Heart right ventricle (tissue), 16 donors: ENCODE data around the gene TMEM132A. TPM values are rescaled to one million over a fixed set of nuclear protein-coding genes. Genes with fewer than 3 reads are reported as not detected.

ENCODE experiments used
- ATAC-seq, 8 donors: fragments of 200-7000 bp; cut with Tn5 transposase; one replicate each; pipeline ENCODE4 v1.9.1; 2020; ENCODE audit warnings: mild to moderate bottlenecking in 8 of 8, moderate library complexity in 8 of 8, moderate number of reproducible peaks in 1 of 8
- DNase-seq, 2 donors: peaks; one replicate each; pipeline ENCODE4 v3.0.0-alpha.2; 2020
- H3K27ac ChIP-seq, 10 donors: fragments of 200-600 bp; sonication (generic) in 2 of 10; one replicate each; pipeline versions ENCODE4 v1.5.0 to v1.8.0; 2020 to 2022; ENCODE audit warnings: mild to moderate bottlenecking in 3 of 10
- H3K27me3 ChIP-seq, 7 donors: fragments of 200-600 bp; one replicate each; pipeline ENCODE4 v1.8.0; 2021 to 2022; ENCODE audit warnings: mild to moderate bottlenecking in 2 of 7
- H3K36me3 ChIP-seq, 9 donors: fragments of 200-600 bp; sonication (generic) in 1 of 9; one replicate each; pipeline versions ENCODE4 v1.5.0 to v1.8.0; 2020 to 2022; ENCODE audit warnings: mild to moderate bottlenecking in 2 of 9
- H3K4me1 ChIP-seq, 9 donors: fragments of 200-600 bp; sonication (generic) in 1 of 9; one replicate each; pipeline versions ENCODE4 v1.5.0 to v1.8.0; 2020 to 2022; ENCODE audit warnings: mild to moderate bottlenecking in 4 of 9
- H3K4me3 ChIP-seq, 10 donors: fragments of 200-600 bp; sonication (generic) in 2 of 10; one replicate each; pipeline versions ENCODE4 v1.5.0 to v1.8.0; 2020 to 2022; ENCODE audit warnings: mild to moderate bottlenecking in 7 of 10, moderate library complexity in 2 of 10
- H3K9me3 ChIP-seq, 11 donors: fragments of 200-600 bp in 10 of 11; sonication (generic) in 2 of 11; one replicate each; pipeline versions ENCODE4 v1.5.0 to v1.8.0; 2013 to 2022; ENCODE audit warnings: mild to moderate bottlenecking in 2 of 11, control low read depth in 1 of 11, moderate library complexity in 1 of 11
- WGBS, 2 donors: extraction: QIAGEN DNeasy Blood & Tissue Kit; methylation state at CpG; one replicate each; pipeline ENCODE4 v1.1.7; 2013; ENCODE audit warnings: inconsistent platforms in 1 of 2; 5-methylcytosine and 5-hydroxymethylcytosine counted together
- intact Hi-C, 10 donors: fragments of 100-400 bp; cut with DNase I; formaldehyde crosslinking; loops; one replicate each; pipeline versions ENCODE4 v1.11.1 to v1.14.2; 2022
- polyA plus RNA-seq, 2 donors: library from polyadenylated mRNA; stranded (reverse); fragments of 200-250 nt; gene quantifications; one replicate each; pipeline ENCODE4 v1.2.3, GENCODE V29; 2013
- total RNA-seq, 10 donors: library from RNA; stranded (reverse); fragmentation: NEBNext Ultra II Directional in 3 of 10; extraction: Animal tissue kit (Norgen Biotek cat#: 25700) in 3 of 10; gene quantifications; one replicate each; pipeline versions ENCODE4 v1.2.1 to v1.2.4, GENCODE V29; 2021 to 2023
- TF ChIP-seq, protein P1 (sequence below), 9 donors: fragments of 200-600 bp; sonication (generic) in 2 of 9; IDR thresholded peaks; one replicate each; pipeline versions ENCODE4 v1.5.0 to v1.8.0; 2021 to 2022; ENCODE audit warnings: antibody characterized with exemption in 9 of 9, mild to moderate bottlenecking in 5 of 9, moderate library complexity in 1 of 9
- donor health status: Arrhythmogenic right ventricular cardiomyopathy.
- donor health status: ischemic (EF 13 %, LVEDD 7.1; RV severe dilation, severe dysfunction).
- donor health status: healthy with polysubstance abuse.
- donor health status: DM: no; HTN: yes; CAD: no.
- donor health status: DM: no; HTN: no; CAD: no.
- donor health status: ischemic (EF 25% LVEDD 6.9; RV normal size, moderate dysfunction).
- donor health status: ischemic (EF 25% LVEDD 5.7; RV mildly dilated, moderate dysfunction).
- donor health status: healthy.
- donor health status: DM: yes; HTN: yes; CAD: no.
- donor health status: Ischemic cardiomyopathy.
- donor health status: ischemic (EF 35%, LVEDD 5.7; RV mildly dilated, moderate dysfunction).
- donor health status: nonischemic (EF 11% LVEDD 7.7; RV severe dilation, severe dysfunction).
- donor health status: DM: yes; HTN: yes; CAD: no.
- donor health status: PGD.
- donor health status: ischemic (EF 29% LVEDD 5.4; RV normal size, mild dysfunction).
- donor health status: nonischemic (EF 23%, LVEDD 6.1; RV moderate dilation, normal function).

The TMEM132A gene
- total and polyA plus RNA-seq, 12 donors: 3.7 to 16.4 (median 7.4) TPM

DNA sequence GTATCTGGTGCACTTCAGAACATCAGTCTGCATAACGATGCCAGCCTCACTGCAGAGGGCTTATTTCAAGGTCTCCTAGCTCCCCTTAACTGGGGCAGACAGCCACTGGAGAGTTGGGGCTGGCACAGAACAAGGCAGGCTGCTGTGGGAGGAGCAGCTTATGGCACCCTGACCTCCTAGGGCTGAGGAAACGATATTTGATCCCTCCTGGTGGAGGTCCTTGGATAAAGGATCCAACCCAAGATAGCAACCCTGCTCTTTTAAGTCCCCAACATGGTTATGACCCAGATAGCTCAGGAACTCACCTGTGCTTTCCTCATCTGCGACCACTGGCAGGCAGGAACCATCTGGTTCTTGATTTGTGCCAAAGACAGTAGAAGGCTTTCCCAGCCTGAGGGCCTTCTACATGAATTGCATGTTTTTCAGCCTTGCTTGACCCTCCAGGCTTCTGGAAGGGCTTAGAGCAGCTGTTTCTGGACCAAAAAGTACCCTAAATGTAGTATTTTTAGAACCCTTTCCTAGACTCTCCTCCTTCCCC lies 7.5 kb upstream of the TMEM132A start:
- Histone ChIP-seq H3K27me3 (no peaks in the 10 kb centered on the region), H3K4me3 (no peak overlapping the region), H3K36me3 (peaks cover 0 to 32% (median 21%) of the 10 kb centered on the region in 9 donors), H3K4me1 (peaks cover 11 to 75% (median 68%) of the 10 kb centered on the region in 9 donors), H3K9me3 (no peaks in the 10 kb centered on the region), H3K27ac (no peak overlapping the region)
- TF ChIP-seq, protein P1, sequence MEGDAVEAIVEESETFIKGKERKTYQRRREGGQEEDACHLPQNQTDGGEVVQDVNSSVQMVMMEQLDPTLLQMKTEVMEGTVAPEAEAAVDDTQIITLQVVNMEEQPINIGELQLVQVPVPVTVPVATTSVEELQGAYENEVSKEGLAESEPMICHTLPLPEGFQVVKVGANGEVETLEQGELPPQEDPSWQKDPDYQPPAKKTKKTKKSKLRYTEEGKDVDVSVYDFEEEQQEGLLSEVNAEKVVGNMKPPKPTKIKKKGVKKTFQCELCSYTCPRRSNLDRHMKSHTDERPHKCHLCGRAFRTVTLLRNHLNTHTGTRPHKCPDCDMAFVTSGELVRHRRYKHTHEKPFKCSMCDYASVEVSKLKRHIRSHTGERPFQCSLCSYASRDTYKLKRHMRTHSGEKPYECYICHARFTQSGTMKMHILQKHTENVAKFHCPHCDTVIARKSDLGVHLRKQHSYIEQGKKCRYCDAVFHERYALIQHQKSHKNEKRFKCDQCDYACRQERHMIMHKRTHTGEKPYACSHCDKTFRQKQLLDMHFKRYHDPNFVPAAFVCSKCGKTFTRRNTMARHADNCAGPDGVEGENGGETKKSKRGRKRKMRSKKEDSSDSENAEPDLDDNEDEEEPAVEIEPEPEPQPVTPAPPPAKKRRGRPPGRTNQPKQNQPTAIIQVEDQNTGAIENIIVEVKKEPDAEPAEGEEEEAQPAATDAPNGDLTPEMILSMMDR (IDR thresholded peaks at IDR 0.05): no peak
- 53 to 64% methylated on average over 3 of the region's 3 CpGs for WGBS, 2 donors
- intact Hi-C loops: loop anchor here in 4 of 10 donors (5.0 to 10.0 kb wide), 4 partner anchors 36 to 218 kb away; partner anchors contain the start of gene SLC15A3 (in 2 of the 4)
- ATAC-seq (no peak), DNase-seq (no peak)

- ATAC-seq (no peak), DNase-seq (no peak)
- H3K36me3 ChIP-seq: peaks cover 0 to 37% (median 26%) of the 10 kb centered on the region in 9 donors
- H3K27me3 ChIP-seq: no peaks in the 10 kb centered on the region
- intact Hi-C loops: loop anchor here in 4 of 10 donors (5.0 to 10.0 kb wide), 4 partner anchors 35 to 218 kb away; partner anchors contain the start of gene SLC15A3 (in 2 of the 4)
- 96 to 100% methylated on average over 1 of the region's 1 CpG for WGBS, 2 donors
- TF ChIP-seq, protein P1 (IDR thresholded peaks at IDR 0.05): no peak
- peaks cover 11 to 72% (median 65%) of the 10 kb centered on the region in 9 donors for H3K4me1 ChIP-seq
- no peaks in the 10 kb centered on the region for H3K9me3 ChIP-seq
- H3K27ac ChIP-seq: no peak overlapping the region
- H3K4me3 ChIP-seq: no peak overlapping the region
Observed at GRCh38 chr11:60917267-60917666, 7.0 kb upstream of the TMEM132A start.

DNA sequence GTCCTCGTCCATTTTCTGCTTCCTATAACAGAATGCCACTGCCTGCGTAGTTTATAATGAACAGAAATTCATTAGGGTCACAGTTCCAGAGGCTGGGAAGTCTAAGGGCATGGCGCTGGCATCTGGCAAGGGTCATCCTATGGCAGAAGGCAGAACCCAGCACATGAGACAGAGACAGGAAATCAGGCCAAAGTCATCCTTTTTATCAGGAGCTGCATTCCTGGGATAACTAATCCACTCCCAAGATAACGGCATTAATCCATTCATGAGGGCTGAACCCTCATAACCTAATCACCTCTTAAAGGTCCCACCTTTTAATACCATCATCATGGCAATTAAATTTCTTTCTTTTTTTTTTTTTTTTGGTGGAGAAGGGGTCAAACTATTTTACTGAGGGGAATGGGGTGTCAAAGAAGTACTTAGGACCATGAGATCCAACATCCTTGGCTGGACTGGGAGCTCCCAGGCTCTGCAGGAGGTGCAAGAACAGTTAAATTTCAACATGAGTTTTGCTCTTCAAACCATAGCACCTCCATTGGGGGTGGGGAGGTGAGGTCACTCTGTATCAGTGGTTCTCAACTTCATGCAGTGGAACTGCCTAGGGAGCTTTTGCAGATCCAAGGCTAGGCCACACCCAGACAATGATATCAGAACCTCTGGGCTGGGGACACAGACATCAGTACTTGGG lies 5.9 kb upstream of the TMEM132A start:
- Histone ChIP-seq H3K27me3 (peaks cover 0 to 2% (median 0%) of the 10 kb centered on the region in 7 donors), H3K4me3 (no peak overlapping the region), H3K4me1 (peaks cover 7 to 64% (median 54%) of the 10 kb centered on the region in 9 donors), H3K36me3 (peaks cover 0 to 48% (median 32%) of the 10 kb centered on the region in 9 donors), H3K9me3 (no peaks in the 10 kb centered on the region), H3K27ac (no peak overlapping the region)
- TF ChIP-seq, protein P1 (IDR thresholded peaks at IDR 0.05): no peak
- WGBS, 2 donors: 83 to 86% methylated on average over 4 of the region's 4 CpGs
- no peak for DNase-seq
- ATAC-seq: no peak
- intact Hi-C loops: loop anchor here in 4 of 10 donors (5.0 to 10.0 kb wide), 4 partner anchors 34 to 216 kb away; partner anchors contain the start of gene SLC15A3 (in 2 of the 4)

- H3K9me3 ChIP-seq: no peaks in the 10 kb centered on the region
- peaks cover 8 to 67% (median 57%) of the 10 kb centered on the region in 9 donors for H3K4me1 ChIP-seq
- H3K27me3 ChIP-seq: peaks cover 0 to 7% (median 0%) of the 10 kb centered on the region in 7 donors
- WGBS, 2 donors: 56 to 58% methylated on average over 2 of the region's 2 CpGs
- TF ChIP-seq, protein P1 (IDR thresholded peaks at IDR 0.05): no peak
- peaks cover 0 to 48% (median 32%) of the 10 kb centered on the region in 9 donors for H3K36me3 ChIP-seq
- intact Hi-C loops: loop anchor here in 4 of 10 donors (5.0 to 10.0 kb wide), 4 partner anchors 33 to 216 kb away; partner anchors contain the start of gene SLC15A3 (in 2 of the 4)
- DNase-seq (no peak), ATAC-seq (no peak)
- no peak overlapping the region for H3K4me3 ChIP-seq
- no peak overlapping the region for H3K27ac ChIP-seq
Observed at GRCh38 chr11:60918939-60919265, 5.4 kb upstream of the TMEM132A start.
